ENCODE data around the gene EPB41L1.

Gene EPB41L1

GRCh38 chr20:36199345-36200257 lies 45.1 kb downstream of the EPB41L1 start:
- DNase-seq: peak; percentile 91
- H3K4me3 Mint-ChIP-seq: no peak overlapping the region
- no peak overlapping the region for H3K27ac Mint-ChIP-seq
- no peaks in the 10 kb centered on the region for H3K9me3 Mint-ChIP-seq
- no peaks in the 10 kb centered on the region for H3K4me1 Mint-ChIP-seq
- TF ChIP-seq CTCF (IDR thresholded peaks at IDR 0.05): peak; percentile 90
- no peaks in the 10 kb centered on the region for H3K27me3 Mint-ChIP-seq (ENCODE audit: low read depth, poor library complexity)
- no peaks in the 10 kb centered on the region for H3K36me3 Mint-ChIP-seq (ENCODE audit: low read depth)

- DNase-seq: no peak
- Mint-ChIP-seq H3K9me3 (no peaks in the 10 kb centered on the region), H3K4me3 (no peak overlapping the region), H3K27me3 (ENCODE audit: low read depth, poor library complexity) (no peaks in the 10 kb centered on the region), H3K36me3 (ENCODE audit: low read depth) (no peaks in the 10 kb centered on the region), H3K4me1 (no peaks in the 10 kb centered on the region), H3K27ac (peak overlapping the region; percentile 90)
- TF ChIP-seq CTCF (IDR thresholded peaks at IDR 0.05): no peak
Measured at GRCh38 chr20:36200451-36200850, 45.9 kb downstream of the EPB41L1 start.

DNA sequence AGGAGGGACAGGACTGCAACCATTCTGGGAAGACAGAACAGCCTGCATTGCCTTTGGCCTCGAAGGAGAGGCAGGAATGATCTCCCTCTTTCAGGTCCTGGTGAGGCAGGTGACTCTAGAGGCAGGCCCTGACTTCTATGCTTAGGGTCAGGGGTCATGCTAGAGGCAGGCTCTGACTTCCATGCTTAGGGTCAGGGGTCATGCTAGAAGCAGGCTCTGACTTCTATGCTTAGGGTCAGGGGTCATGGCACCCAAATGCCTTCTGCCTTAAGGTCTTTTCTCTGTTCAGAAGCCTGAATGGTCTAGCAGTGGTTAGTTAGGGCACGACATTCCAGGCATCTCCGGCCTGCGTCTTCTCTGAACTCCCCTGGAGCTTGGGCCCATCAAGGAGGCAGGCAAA lies 46.7 kb downstream of the EPB41L1 start:
- DNase-seq: no peak
- H3K27me3 Mint-ChIP-seq (ENCODE audit: low read depth, poor library complexity): no peaks in the 10 kb centered on the region
- TF ChIP-seq CTCF (IDR thresholded peaks at IDR 0.05): no peak
- H3K4me3 Mint-ChIP-seq: no peak overlapping the region
- H3K27ac Mint-ChIP-seq: peak overlapping the region; percentile 78
- no peaks in the 10 kb centered on the region for H3K36me3 Mint-ChIP-seq (ENCODE audit: low read depth)
- no peaks in the 10 kb centered on the region for H3K9me3 Mint-ChIP-seq
- no peaks in the 10 kb centered on the region for H3K4me1 Mint-ChIP-seq

DNA sequence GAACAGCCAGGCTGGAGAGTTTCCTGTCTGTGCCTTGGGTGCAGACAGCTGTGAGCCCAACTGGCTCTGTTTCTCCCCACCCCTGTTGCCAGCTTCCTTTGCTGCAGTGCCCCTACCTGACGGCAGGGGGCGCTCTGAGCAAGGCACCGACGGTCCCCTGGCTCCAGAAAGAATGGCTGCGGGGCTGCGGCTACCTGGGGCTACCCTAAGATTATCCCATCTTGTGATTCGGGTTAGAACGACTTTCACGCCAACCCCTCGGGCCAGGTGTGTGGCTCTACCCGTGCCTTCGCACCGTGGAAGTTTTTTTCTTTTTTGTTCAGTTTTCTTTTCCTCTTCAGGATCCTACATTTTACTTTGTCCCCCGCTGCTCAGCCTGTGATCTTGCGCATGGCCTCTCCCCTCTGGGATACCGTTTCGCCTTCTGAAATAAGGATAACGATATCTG lies 48.4 kb downstream of the EPB41L1 start:
- Mint-ChIP-seq H3K36me3 (ENCODE audit: low read depth) (no peaks in the 10 kb centered on the region), H3K4me1 (no peaks in the 10 kb centered on the region), H3K27ac (no peak overlapping the region), H3K27me3 (ENCODE audit: low read depth, poor library complexity) (no peaks in the 10 kb centered on the region), H3K4me3 (no peak overlapping the region), H3K9me3 (no peaks in the 10 kb centered on the region)
- peak; percentile 86 for DNase-seq
- peak; percentile 98 for TF ChIP-seq CTCF (IDR thresholded peaks at IDR 0.05)

- Mint-ChIP-seq H3K4me3 (no peak overlapping the region), H3K27me3 (ENCODE audit: low read depth, poor library complexity) (no peaks in the 10 kb centered on the region), H3K27ac (no peak overlapping the region), H3K4me1 (no peaks in the 10 kb centered on the region), H3K36me3 (ENCODE audit: low read depth) (peaks cover 2% of the 10 kb centered on the region), H3K9me3 (no peaks in the 10 kb centered on the region)
- no peak for TF ChIP-seq CTCF (IDR thresholded peaks at IDR 0.05)
- DNase-seq: no peak
Measured at GRCh38 chr20:36203861-36204260, 49.3 kb downstream of the EPB41L1 start.

DNA sequence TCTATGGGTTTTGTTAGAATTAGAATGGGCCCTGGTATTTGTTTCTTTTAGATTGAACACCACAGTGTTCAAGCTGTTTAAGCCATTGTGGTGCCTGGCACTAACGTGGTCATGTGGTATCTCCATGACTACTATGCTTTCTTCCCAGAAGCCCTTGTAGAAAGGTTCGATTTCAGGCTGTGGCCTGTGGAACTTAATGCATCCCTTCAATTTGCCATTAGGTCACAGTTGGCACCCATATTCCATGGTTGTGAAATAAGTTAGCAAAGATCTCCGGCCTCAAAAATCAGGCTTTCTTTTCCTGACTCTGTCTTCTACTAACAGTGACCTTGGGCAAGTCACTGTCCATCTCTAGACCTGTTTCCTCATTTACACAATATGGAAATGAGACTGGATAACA lies 50.5 kb downstream of the EPB41L1 start:
- peaks cover 3% of the 10 kb centered on the region for H3K4me1 Mint-ChIP-seq
- H3K27me3 Mint-ChIP-seq (ENCODE audit: low read depth, poor library complexity): no peaks in the 10 kb centered on the region
- H3K36me3 Mint-ChIP-seq (ENCODE audit: low read depth): peaks cover 5% of the 10 kb centered on the region
- no peak for DNase-seq
- H3K9me3 Mint-ChIP-seq: no peaks in the 10 kb centered on the region
- H3K27ac Mint-ChIP-seq: no peak overlapping the region
- no peak overlapping the region for H3K4me3 Mint-ChIP-seq
- TF ChIP-seq CTCF (IDR thresholded peaks at IDR 0.05): no peak

All from nephron progenitor cell (in vitro differentiated cells).